Gastrocnemius medialis (tissue), 4 donors: ENCODE data around the gene FAM174B.

Experiments used
- POLR2A ChIP-seq, 2 donors: fragments of 450-650 bp; IDR thresholded peaks; one replicate each; pipeline ENCODE4 v1.6.1; 2017; ENCODE audit warnings: antibody characterized with exemption in 2 of 2, mild to moderate bottlenecking in 2 of 2, moderate library complexity in 2 of 2
- TF ChIP-seq, protein P1 (sequence below), 5 experiments: fragments of 450-650 bp in 3 of 5; fragments of 200-600 bp in 2 of 5; sonication (generic) in 2 of 5; IDR thresholded peaks in 4 of 5; conservative IDR thresholded peaks in 1 of 5; 1 replicate in 4 of 5; 2 replicates in 1 of 5; pipeline ENCODE4 v1.5.1; 2016 to 2019; ENCODE audit warnings: antibody characterized with exemption in 5 of 5, mild to moderate bottlenecking in 3 of 5, moderate library complexity in 3 of 5

DNA sequence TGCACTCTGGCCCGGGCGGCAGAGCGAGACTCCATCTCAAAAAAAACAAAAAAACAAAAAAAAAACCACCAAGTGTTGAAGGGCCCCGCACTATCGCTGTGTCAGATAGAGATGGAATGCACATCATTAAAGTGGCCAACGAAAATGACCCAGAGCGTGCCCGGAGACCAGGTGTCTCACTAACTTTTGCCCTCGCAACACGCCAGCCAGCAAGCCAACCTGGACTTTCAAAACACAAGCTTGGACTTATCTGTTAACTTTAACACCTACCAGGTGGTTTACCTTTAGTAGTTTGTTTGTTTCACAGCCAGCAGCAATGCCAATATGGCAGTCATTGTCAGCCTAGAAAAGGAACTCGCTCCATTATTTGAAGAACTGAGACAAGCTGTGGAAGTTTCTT is 28.6 kb downstream of the FAM174B start:
- TF ChIP-seq, protein P1, sequence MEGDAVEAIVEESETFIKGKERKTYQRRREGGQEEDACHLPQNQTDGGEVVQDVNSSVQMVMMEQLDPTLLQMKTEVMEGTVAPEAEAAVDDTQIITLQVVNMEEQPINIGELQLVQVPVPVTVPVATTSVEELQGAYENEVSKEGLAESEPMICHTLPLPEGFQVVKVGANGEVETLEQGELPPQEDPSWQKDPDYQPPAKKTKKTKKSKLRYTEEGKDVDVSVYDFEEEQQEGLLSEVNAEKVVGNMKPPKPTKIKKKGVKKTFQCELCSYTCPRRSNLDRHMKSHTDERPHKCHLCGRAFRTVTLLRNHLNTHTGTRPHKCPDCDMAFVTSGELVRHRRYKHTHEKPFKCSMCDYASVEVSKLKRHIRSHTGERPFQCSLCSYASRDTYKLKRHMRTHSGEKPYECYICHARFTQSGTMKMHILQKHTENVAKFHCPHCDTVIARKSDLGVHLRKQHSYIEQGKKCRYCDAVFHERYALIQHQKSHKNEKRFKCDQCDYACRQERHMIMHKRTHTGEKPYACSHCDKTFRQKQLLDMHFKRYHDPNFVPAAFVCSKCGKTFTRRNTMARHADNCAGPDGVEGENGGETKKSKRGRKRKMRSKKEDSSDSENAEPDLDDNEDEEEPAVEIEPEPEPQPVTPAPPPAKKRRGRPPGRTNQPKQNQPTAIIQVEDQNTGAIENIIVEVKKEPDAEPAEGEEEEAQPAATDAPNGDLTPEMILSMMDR (IDR thresholded peaks at IDR 0.05 in 4 of 5, conservative IDR thresholded peaks at IDR 0.05 in 1 of 5): no peak
- TF ChIP-seq POLR2A (IDR thresholded peaks at IDR 0.05): no peak
